SK-N-SH (cell line): Measurements from ENCODE around the gene MINDY4. TPM values are rescaled to one million over a fixed set of nuclear protein-coding genes. Genes with fewer than 3 reads are reported as not detected.

ENCODE experiments used
- CTCF ChIA-PET: fragments of 300-600, 350-600 bp; formaldehyde crosslinking; extraction: SDS; loops from one replicate; lab custom pipeline; 2021; lab: Yijun Ruan, JAX
- POLR2A ChIA-PET: fragments of 350-600 bp; sonication (Branson Sonifier 250); formaldehyde crosslinking; extraction: SDS; loops from one replicate; lab custom pipeline; 2020; ENCODE audit warnings: antibody characterized with exemption, inconsistent platforms; lab: Yijun Ruan, JAX
- DNase-seq: peaks from one replicate; pipeline ENCODE4 v3.0.0; 2012
- H2AFZ ChIP-seq: fragments of 200-600 bp; sonication (generic); 2 replicates; pipeline ENCODE4 v1.8.1; 2016; ENCODE audit warnings: antibody characterized with exemption, mild to moderate bottlenecking, low read depth
- H3F3A ChIP-seq: fragments of 200-600 bp; sonication (generic); replicated peaks from 2 replicates; pipeline ENCODE3; 2016; ENCODE audit warnings: antibody characterized with exemption, mild to moderate bottlenecking; ENCODE audit not compliant: insufficient read depth
- H3K27ac ChIP-seq, 2 experiments: fragments of 200-500 bp in 1 of 2; fragments of 200-600 bp in 1 of 2; sonication (Bioruptor generic) in 1 of 2; sonication (generic), shearing (Covaris generic) in 1 of 2; 2 replicates each; pipeline versions ENCODE4 v1.5.1 to v1.6.1; 2014 to 2016; ENCODE audit warnings: low read depth in 2 of 2, inconsistent platforms in 1 of 2, low read length in 1 of 2, mild to moderate bottlenecking in 1 of 2, mixed read lengths in 1 of 2
- H3K27me3 ChIP-seq: fragments of 200-600 bp; sonication (generic), shearing (Covaris generic); 2 replicates; pipeline ENCODE4 v1.6.1; 2016; ENCODE audit warnings: mixed run types; ENCODE audit not compliant: insufficient read depth
- H3K36me3 ChIP-seq, 2 experiments: fragments of 200-500 bp in 1 of 2; fragments of 200-600 bp in 1 of 2; sonication (Bioruptor generic) in 1 of 2; sonication (generic) in 1 of 2; replicated peaks in 1 of 2; 2 replicates each; pipeline versions ENCODE3 to v1.5.1; 2014 to 2016; ENCODE audit warnings: low read length in 1 of 2, mild to moderate bottlenecking in 1 of 2; ENCODE audit not compliant: insufficient read depth in 2 of 2, control insufficient read depth in 1 of 2
- H3K4me1 ChIP-seq, 2 experiments: fragments of 200-500 bp in 1 of 2; fragments of 200-600 bp in 1 of 2; sonication (Bioruptor generic) in 1 of 2; sonication (generic), shearing (Covaris generic) in 1 of 2; 2 replicates each; pipeline versions ENCODE4 v1.5.1 to v1.6.1; 2014 to 2016; ENCODE audit warnings: low read depth in 1 of 2, low read length in 1 of 2, mixed run types in 1 of 2; ENCODE audit not compliant: insufficient read depth in 2 of 2, control insufficient read depth in 1 of 2
- H3K4me2 ChIP-seq: fragments of 200-600 bp; sonication (generic), shearing (Covaris generic); 2 replicates; pipeline ENCODE4 v1.6.1; 2017; ENCODE audit warnings: mixed run types
- H3K4me3 ChIP-seq, 2 experiments: fragments of 200-500 bp in 1 of 2; fragments of 200-600 bp in 1 of 2; sonication (Bioruptor generic) in 1 of 2; sonication (generic), shearing (Covaris generic) in 1 of 2; 2 replicates each; pipeline versions ENCODE4 v1.5.1 to v1.8.1; 2014 to 2016; ENCODE audit warnings: low read depth in 2 of 2, inconsistent platforms in 1 of 2, low read length in 1 of 2, mild to moderate bottlenecking in 1 of 2, mixed read lengths in 1 of 2, moderate library complexity in 1 of 2
- H3K79me2 ChIP-seq: fragments of 200-600 bp; sonication (generic); 2 replicates; pipeline ENCODE4 v1.8.1; 2017; ENCODE audit warnings: mild to moderate bottlenecking; ENCODE audit not compliant: insufficient read depth
- H3K9ac ChIP-seq: fragments of 200-600 bp; sonication (generic); 2 replicates; pipeline ENCODE4 v1.6.1; 2017; ENCODE audit warnings: mixed run types
- H3K9me2 ChIP-seq: fragments of 200-600 bp; sonication (generic); 2 replicates; pipeline ENCODE4 v1.6.1; 2017; ENCODE audit warnings: mixed run types
- H3K9me3 ChIP-seq: fragments of 200-600 bp; sonication (generic); 2 replicates; pipeline ENCODE4 v1.6.1; 2017; ENCODE audit warnings: mixed run types, mild to moderate bottlenecking, moderate library complexity
- H4K20me1 ChIP-seq: fragments of 200-600 bp; sonication (generic); 2 replicates; pipeline ENCODE4 v1.6.1; 2017; ENCODE audit warnings: mild to moderate bottlenecking, mixed run types; ENCODE audit not compliant: insufficient read depth
- CHD2 ChIP-seq: fragments of 150-350 bp; IDR thresholded peaks from 2 replicates; pipeline ENCODE4 v1.6.1; 2018; ENCODE audit warnings: low read length; ENCODE audit not compliant: partially characterized antibody
- ELF1 ChIP-seq: IDR thresholded peaks from 2 replicates; pipeline ENCODE4 v1.4.0; 2012
- EP300 ChIP-seq, 2 experiments: IDR thresholded peaks; 2 replicates each; pipeline versions ENCODE4 v1.4.0 to v1.6.1; 2012; ENCODE audit warnings: borderline replicate concordance in 1 of 2, low read depth in 1 of 2, low read length in 1 of 2
- EZH2phosphoT487 ChIP-seq: fragments of 200-600 bp; sonication (generic); IDR thresholded peaks from 2 replicates; pipeline ENCODE4 v1.6.1; 2017; ENCODE audit warnings: low read depth, mixed run types, mild to moderate bottlenecking, antibody characterized with exemption, moderate library complexity, borderline replicate concordance
- FOSL2 ChIP-seq: IDR thresholded peaks from 2 replicates; pipeline ENCODE4 v1.4.0; 2012; ENCODE audit warnings: low read depth, mild to moderate bottlenecking, moderate library complexity, borderline replicate concordance
- JUND ChIP-seq: IDR thresholded peaks from 2 replicates; pipeline ENCODE4 v1.4.0; 2012
- NRF1 ChIP-seq: IDR thresholded peaks from 2 replicates; pipeline ENCODE4 v1.6.1; 2012; ENCODE audit warnings: low read depth, mild to moderate bottlenecking, low read length
- PBX3 ChIP-seq: IDR thresholded peaks from 2 replicates; pipeline ENCODE4; 2012
- POLR2AphosphoS5 ChIP-seq: IDR thresholded peaks from 2 replicates; pipeline ENCODE4 v1.6.1; 2012; ENCODE audit warnings: low read depth, low read length
- RFX5 ChIP-seq: IDR thresholded peaks from 2 replicates; pipeline ENCODE4 v1.6.1; 2012; ENCODE audit warnings: mild to moderate bottlenecking, improper control_type of control experiment, low read length
- RXRA ChIP-seq: IDR thresholded peaks from 2 replicates; pipeline ENCODE4 v1.4.0; 2012; ENCODE audit warnings: low read depth, mild to moderate bottlenecking, borderline replicate concordance
- TAF1 ChIP-seq: IDR thresholded peaks from 2 replicates; pipeline ENCODE4 v1.6.1; 2012; ENCODE audit warnings: low read depth, mild to moderate bottlenecking, low read length, moderate library complexity, borderline replicate concordance
- TEAD4 ChIP-seq: IDR thresholded peaks from 2 replicates; pipeline ENCODE4 v1.4.0; 2012; ENCODE audit warnings: mild to moderate bottlenecking, borderline replicate concordance; ENCODE audit not compliant: insufficient read depth
- USF2 ChIP-seq: fragments of 150-350 bp; IDR thresholded peaks from 2 replicates; pipeline ENCODE4 v1.6.1; 2017; ENCODE audit warnings: antibody characterized with exemption, low read length, low read depth, borderline replicate concordance
- WGBS: methylation state at CpG from one replicate; pipeline ENCODE4 v1.1.6; 2017; ENCODE audit warnings: low lambda C conversion rate; 5-methylcytosine and 5-hydroxymethylcytosine counted together
- polyA plus RNA-seq, 3 experiments: library from polyadenylated mRNA; depleted of rRNA; stranded (reverse); fragments of >200 nt; gene quantifications; 2 replicates each; pipeline ENCODE4 v1.2.3, GENCODE V29; 2012
- TF ChIP-seq, protein P1 (sequence below): IDR thresholded peaks from 2 replicates; pipeline ENCODE4 v1.4.0; 2012; ENCODE audit warnings: low read depth
- TF ChIP-seq, protein P2 (sequence below): fragments of 200-600 bp; sonication (generic); IDR thresholded peaks from 2 replicates; pipeline ENCODE4 v1.6.1; 2017; ENCODE audit warnings: antibody characterized with exemption, mild to moderate bottlenecking, moderate library complexity
- TF ChIP-seq, protein P3 (sequence below): IDR thresholded peaks from 2 replicates; pipeline ENCODE4 v1.6.1; 2012; ENCODE audit warnings: mild to moderate bottlenecking, low read depth, low read length, moderate library complexity

The MINDY4 gene
- polyA plus RNA-seq, 1 of the 3 experiments (the other 2 are of a cell fraction): 1.8 TPM

DNA sequence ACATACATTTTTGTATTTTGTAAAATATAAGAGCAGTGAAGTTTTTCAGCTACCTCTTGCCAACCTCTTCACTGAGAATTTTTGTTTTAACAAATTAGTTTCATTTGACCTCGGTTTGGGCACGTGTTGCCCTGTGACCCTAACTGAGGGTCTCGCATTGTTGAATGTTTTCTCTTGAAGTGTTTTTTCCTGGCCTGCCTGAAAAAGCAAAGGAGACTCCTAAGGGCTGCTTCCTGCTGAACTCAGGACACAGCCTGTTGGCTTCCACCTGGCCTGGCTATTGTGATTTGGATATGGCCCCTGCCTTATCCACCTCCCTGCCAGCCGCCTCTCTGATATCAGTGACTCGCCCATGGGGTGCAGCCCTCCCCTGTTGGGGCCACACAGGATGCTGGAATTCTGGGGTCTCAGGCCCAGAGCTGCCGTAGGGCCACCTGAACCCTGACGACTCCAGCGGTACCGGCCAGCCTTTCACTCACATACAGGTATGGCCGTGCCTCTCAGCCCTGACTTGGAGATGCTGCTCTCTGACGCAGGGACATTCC, 81.6 kb downstream of the MINDY4 start (continued):
- TF ChIP-seq, protein P1, sequence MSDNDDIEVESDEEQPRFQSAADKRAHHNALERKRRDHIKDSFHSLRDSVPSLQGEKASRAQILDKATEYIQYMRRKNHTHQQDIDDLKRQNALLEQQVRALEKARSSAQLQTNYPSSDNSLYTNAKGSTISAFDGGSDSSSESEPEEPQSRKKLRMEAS: no peak
- TF ChIP-seq FOSL2 (no peak), EZH2phosphoT487 (no peak)

DNA sequence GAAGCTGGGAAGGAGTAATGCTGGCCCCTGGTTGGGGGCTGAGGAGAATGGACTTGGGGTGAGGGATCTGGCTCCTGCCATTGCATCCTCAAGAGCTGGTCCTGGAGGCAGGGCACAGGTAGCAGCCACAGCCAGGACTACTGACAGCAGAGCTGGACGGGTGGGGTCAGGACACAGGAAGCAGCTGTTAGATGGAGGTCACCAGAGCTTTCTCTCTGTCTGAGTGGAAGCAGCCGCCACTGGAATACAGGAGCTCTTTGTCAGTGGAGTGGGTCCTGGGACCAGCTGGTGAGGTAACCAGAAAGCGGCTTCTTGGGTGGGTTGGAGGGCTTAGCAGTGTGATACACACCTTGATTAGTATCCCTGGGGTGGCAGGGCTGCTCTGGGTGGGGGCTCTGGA, 82.4 kb downstream of the MINDY4 start:
- Histone ChIP-seq H3K27ac (no peak overlapping the region), H2AFZ (no peak overlapping the region), H3K79me2 (no peaks in the 10 kb centered on the region), H3F3A (no peaks in the 10 kb centered on the region), H3K27me3 (no peaks in the 10 kb centered on the region; the same call in 1 of the 2 replicates), H3K4me3 (no peak overlapping the region), H4K20me1 (no peaks in the 10 kb centered on the region), H3K36me3 (no peaks in the 10 kb centered on the region), H3K9ac (no peak overlapping the region), H3K9me3 (no peaks in the 10 kb centered on the region), H3K4me2 (no peak overlapping the region), H3K9me2 (no peaks in the 10 kb centered on the region), H3K4me1 (peaks cover 0 to 24% of the 10 kb centered on the region in 2 experiments; a peak in 1 of 4 replicates)
- TF ChIP-seq EP300 (IDR thresholded peaks at IDR 0.05; ENCODE audit: borderline replicate concordance in 1 of 2, low read depth in 1 of 2, low read length in 1 of 2) (no peak), RFX5 (no peak), PBX3 (no peak), NRF1 (no peak), TEAD4 (no peak)
- TF ChIP-seq, protein P2, sequence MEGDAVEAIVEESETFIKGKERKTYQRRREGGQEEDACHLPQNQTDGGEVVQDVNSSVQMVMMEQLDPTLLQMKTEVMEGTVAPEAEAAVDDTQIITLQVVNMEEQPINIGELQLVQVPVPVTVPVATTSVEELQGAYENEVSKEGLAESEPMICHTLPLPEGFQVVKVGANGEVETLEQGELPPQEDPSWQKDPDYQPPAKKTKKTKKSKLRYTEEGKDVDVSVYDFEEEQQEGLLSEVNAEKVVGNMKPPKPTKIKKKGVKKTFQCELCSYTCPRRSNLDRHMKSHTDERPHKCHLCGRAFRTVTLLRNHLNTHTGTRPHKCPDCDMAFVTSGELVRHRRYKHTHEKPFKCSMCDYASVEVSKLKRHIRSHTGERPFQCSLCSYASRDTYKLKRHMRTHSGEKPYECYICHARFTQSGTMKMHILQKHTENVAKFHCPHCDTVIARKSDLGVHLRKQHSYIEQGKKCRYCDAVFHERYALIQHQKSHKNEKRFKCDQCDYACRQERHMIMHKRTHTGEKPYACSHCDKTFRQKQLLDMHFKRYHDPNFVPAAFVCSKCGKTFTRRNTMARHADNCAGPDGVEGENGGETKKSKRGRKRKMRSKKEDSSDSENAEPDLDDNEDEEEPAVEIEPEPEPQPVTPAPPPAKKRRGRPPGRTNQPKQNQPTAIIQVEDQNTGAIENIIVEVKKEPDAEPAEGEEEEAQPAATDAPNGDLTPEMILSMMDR: no peak
- WGBS: 85% methylated on average over 3 of the region's 3 CpGs
- ChIA-PET CTCF (interaction anchor here (1.0 to 2.3 kb wide), 5 partner anchors 9 to 131 kb away, joined by 3 to 8 read pairs (median 5); no protein-coding TSS in a partner anchor), POLR2A (interaction anchor here (1.1 kb wide), 1 partner anchor 9 kb away, joined by 3 read pairs; no protein-coding TSS in a partner anchor)
- DNase-seq: no peak

GRCh38 chr7:30855936-30856335, 84.7 kb downstream of the MINDY4 start:
- H3K79me2 ChIP-seq: no peaks in the 10 kb centered on the region
- no peaks in the 10 kb centered on the region for H3K9me2 ChIP-seq
- H3K4me3 ChIP-seq: no peak overlapping the region
- ChIA-PET POLR2A (interaction anchor here (0.9 kb wide), 1 partner anchor 31 kb away, joined by 3 read pairs; no protein-coding TSS in a partner anchor), CTCF (interaction anchor here (1.7 kb wide), 1 partner anchor 14 kb away, joined by 4 read pairs; no protein-coding TSS in a partner anchor)
- H3K9ac ChIP-seq: no peak overlapping the region
- WGBS: 75% methylated on average over 3 of the region's 3 CpGs
- no peak overlapping the region for H3K4me2 ChIP-seq
- H3K9me3 ChIP-seq: no peaks in the 10 kb centered on the region
- TF ChIP-seq ELF1 (no peak), POLR2AphosphoS5 (no peak), JUND (no peak), USF2 (no peak), CHD2 (no peak), TAF1 (no peak), RXRA (no peak)
- TF ChIP-seq, protein P3, sequence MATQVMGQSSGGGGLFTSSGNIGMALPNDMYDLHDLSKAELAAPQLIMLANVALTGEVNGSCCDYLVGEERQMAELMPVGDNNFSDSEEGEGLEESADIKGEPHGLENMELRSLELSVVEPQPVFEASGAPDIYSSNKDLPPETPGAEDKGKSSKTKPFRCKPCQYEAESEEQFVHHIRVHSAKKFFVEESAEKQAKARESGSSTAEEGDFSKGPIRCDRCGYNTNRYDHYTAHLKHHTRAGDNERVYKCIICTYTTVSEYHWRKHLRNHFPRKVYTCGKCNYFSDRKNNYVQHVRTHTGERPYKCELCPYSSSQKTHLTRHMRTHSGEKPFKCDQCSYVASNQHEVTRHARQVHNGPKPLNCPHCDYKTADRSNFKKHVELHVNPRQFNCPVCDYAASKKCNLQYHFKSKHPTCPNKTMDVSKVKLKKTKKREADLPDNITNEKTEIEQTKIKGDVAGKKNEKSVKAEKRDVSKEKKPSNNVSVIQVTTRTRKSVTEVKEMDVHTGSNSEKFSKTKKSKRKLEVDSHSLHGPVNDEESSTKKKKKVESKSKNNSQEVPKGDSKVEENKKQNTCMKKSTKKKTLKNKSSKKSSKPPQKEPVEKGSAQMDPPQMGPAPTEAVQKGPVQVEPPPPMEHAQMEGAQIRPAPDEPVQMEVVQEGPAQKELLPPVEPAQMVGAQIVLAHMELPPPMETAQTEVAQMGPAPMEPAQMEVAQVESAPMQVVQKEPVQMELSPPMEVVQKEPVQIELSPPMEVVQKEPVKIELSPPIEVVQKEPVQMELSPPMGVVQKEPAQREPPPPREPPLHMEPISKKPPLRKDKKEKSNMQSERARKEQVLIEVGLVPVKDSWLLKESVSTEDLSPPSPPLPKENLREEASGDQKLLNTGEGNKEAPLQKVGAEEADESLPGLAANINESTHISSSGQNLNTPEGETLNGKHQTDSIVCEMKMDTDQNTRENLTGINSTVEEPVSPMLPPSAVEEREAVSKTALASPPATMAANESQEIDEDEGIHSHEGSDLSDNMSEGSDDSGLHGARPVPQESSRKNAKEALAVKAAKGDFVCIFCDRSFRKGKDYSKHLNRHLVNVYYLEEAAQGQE: no peak
- H3K4me1 ChIP-seq: peaks cover 0 to 27% of the 10 kb centered on the region in 2 experiments; a peak in 1 of 4 replicates
- H3K27ac ChIP-seq: no peak overlapping the region
- no peaks in the 10 kb centered on the region for H3F3A ChIP-seq
- H2AFZ ChIP-seq: no peak overlapping the region
- no peaks in the 10 kb centered on the region for H4K20me1 ChIP-seq
- DNase-seq: no peak
- no peaks in the 10 kb centered on the region for H3K36me3 ChIP-seq
- no peaks in the 10 kb centered on the region for H3K27me3 ChIP-seq
